Activated CD4-positive, alpha-beta T cell treated with anti-CD3 and anti-CD28 coated beads for 1 hour (primary cell): ENCODE results near the gene BATF3.
A peak's percentile ranks its signal among the peaks of the same experiment; 100 is the strongest.
"Not testable (repeated sequence)": the region's sequence is repeated elsewhere in the genome, so short reads cannot be mapped to it uniquely, and the experiment has no call there.

Source experiments
- DNase-seq: peaks from one replicate; pipeline ENCODE4 v3.0.0-alpha.2; 2020

Gene BATF3

GRCh38 chr1:212699625-212700222, at the start of gene BATF3:
Gene BATF3, minus strand, starts transcription at chr1:212699840. Its CDS starts 78 bp downstream, at chr1:212699762.
- DNase-seq = peak; percentile 21

GRCh38 chr1:212746546-212746945, 46.9 kb upstream of the BATF3 start:
- no peak for DNase-seq

GRCh38 chr1:212745303-212745702, 45.7 kb upstream of the BATF3 start:
- DNase-seq = no peak

GRCh38 chr1:212743901-212744475, 44.3 kb upstream of the BATF3 start:
- DNase-seq = no peak

GRCh38 chr1:212738330-212738729, 38.7 kb upstream of the BATF3 start:
- DNase-seq = no peak

GRCh38 chr1:212737559-212737958, 37.9 kb upstream of the BATF3 start:
- DNase-seq = no peak

GRCh38 chr1:212733109-212733508, 33.5 kb upstream of the BATF3 start:
- DNase-seq = no peak

GRCh38 chr1:212731630-212732029, 32.0 kb upstream of the BATF3 start:
- DNase-seq = no peak

- DNase-seq = no peak
Measured at GRCh38 chr1:212728606-212729005, 29.0 kb upstream of the BATF3 start.

- DNase-seq = no peak
Measured at GRCh38 chr1:212727386-212728181, 27.9 kb upstream of the BATF3 start.

GRCh38 chr1:212724679-212725078, 25.0 kb upstream of the BATF3 start:
- not testable (repeated sequence) for DNase-seq

- DNase-seq = no peak
Measured at GRCh38 chr1:212722270-212722957, 22.8 kb upstream of the BATF3 start.

- DNase-seq = no peak
Measured at GRCh38 chr1:212721388-212722247, 22.0 kb upstream of the BATF3 start.

GRCh38 chr1:212719633-212720032, 20.0 kb upstream of the BATF3 start:
- DNase-seq = no peak

- DNase-seq = no peak
Measured at GRCh38 chr1:212718499-212718898, 18.9 kb upstream of the BATF3 start.

GRCh38 chr1:212716161-212716560, 16.5 kb upstream of the BATF3 start:
- no peak for DNase-seq

GRCh38 chr1:212713465-212714136, 14.0 kb upstream of the BATF3 start:
- DNase-seq = no peak

- no peak for DNase-seq
Measured at GRCh38 chr1:212712451-212713303, 13.0 kb upstream of the BATF3 start.

- DNase-seq = not testable (repeated sequence)
Measured at GRCh38 chr1:212711974-212712373, 12.3 kb upstream of the BATF3 start.

- DNase-seq = no peak
Measured at GRCh38 chr1:212710566-212710965, 10.9 kb upstream of the BATF3 start.

GRCh38 chr1:212703991-212704564, 4.4 kb upstream of the BATF3 start:
- no peak for DNase-seq
